SK-N-MC (cell line): ENCODE results near the gene BCOR.

Experiments
- DNase-seq: peaks from one replicate; pipeline ENCODE4 v3.0.0-alpha.2; 2011; ENCODE audit warnings: low read depth, low spot score
- H3K27ac ChIP-seq: fragments of 200-600 bp; sonication (generic); 2 replicates; pipeline ENCODE4 v1.5.1; 2016; ENCODE audit warnings: mixed run types
- H3K36me3 ChIP-seq: fragments of 200-600 bp; sonication (generic); 2 replicates; pipeline ENCODE4 v1.6.1; 2017; ENCODE audit warnings: antibody characterized with exemption, low read length, mixed read lengths; ENCODE audit not compliant: insufficient read depth
- H3K4me3 ChIP-seq: fragments of 200-600 bp; sonication (generic); 2 replicates; pipeline ENCODE4 v1.5.1; 2016
- H3K9ac ChIP-seq: fragments of 200-600 bp; sonication (generic); 2 replicates; pipeline ENCODE4 v1.8.0; 2017; ENCODE audit warnings: mixed run types, mixed read lengths; ENCODE audit not compliant: insufficient read length
- H3K9me3 ChIP-seq: fragments of 200-600 bp; sonication (generic); 2 replicates; pipeline ENCODE4 v1.6.1; 2017; ENCODE audit warnings: low read depth, mild to moderate bottlenecking, antibody characterized with exemption, low read length, moderate library complexity, mixed read lengths
- EZH2 ChIP-seq: fragments of 200-600 bp; sonication (generic); IDR thresholded peaks from one replicate; pipeline ENCODE4 v1.6.1; 2017; ENCODE audit warnings: antibody characterized with exemption
- FOXP2 ChIP-seq: optimal IDR thresholded peaks from 2 replicates; pipeline ENCODE3; 2011; ENCODE audit warnings: mild to moderate bottlenecking, moderate library complexity; ENCODE audit not compliant: insufficient read depth; ENCODE audit errors: extremely low read length, control extremely low read depth
- POLR2AphosphoS5 ChIP-seq: IDR thresholded peaks from 2 replicates; pipeline ENCODE4 v1.6.1; 2012; ENCODE audit warnings: mild to moderate bottlenecking, low read depth, low read length, borderline replicate concordance

BCOR gene

GRCh38 chrX:40039887-40040286 is 57.9 kb downstream of the BCOR start:
- Histone ChIP-seq H3K9me3 (no peaks in the 10 kb centered on the region), H3K4me3 (no peak overlapping the region), H3K27ac (no peak overlapping the region), H3K36me3 (no peaks in the 10 kb centered on the region), H3K9ac (no peak overlapping the region)
- no peak for TF ChIP-seq POLR2AphosphoS5
- TF ChIP-seq EZH2 = no peak
- no peak for TF ChIP-seq FOXP2
- no peak for DNase-seq

GRCh38 chrX:40037367-40037766 is 60.4 kb downstream of the BCOR start:
- H3K9ac ChIP-seq = no peak overlapping the region
- no peak overlapping the region for H3K27ac ChIP-seq
- no peak for TF ChIP-seq POLR2AphosphoS5

GRCh38 chrX:40035726-40036125 is 62.0 kb downstream of the BCOR start:
- H3K9ac ChIP-seq = no peak overlapping the region
- TF ChIP-seq FOXP2 (no peak), EZH2 (no peak), POLR2AphosphoS5 (no peak)
- no peak overlapping the region for H3K4me3 ChIP-seq
- DNase-seq = no peak
- no peak overlapping the region for H3K27ac ChIP-seq
- H3K36me3 ChIP-seq = no peaks in the 10 kb centered on the region
- H3K9me3 ChIP-seq = no peaks in the 10 kb centered on the region

More at GRCh38 chrX:40037367-40037766, 60.4 kb downstream of the BCOR start:
- H3K4me3 ChIP-seq = no peak overlapping the region
- no peak for DNase-seq
- no peaks in the 10 kb centered on the region for H3K9me3 ChIP-seq
- H3K36me3 ChIP-seq = no peaks in the 10 kb centered on the region

- no peak for DNase-seq
- no peak for TF ChIP-seq FOXP2
- no peak for TF ChIP-seq EZH2
- no peak for TF ChIP-seq POLR2AphosphoS5
- H3K9me3 ChIP-seq = no peaks in the 10 kb centered on the region
- H3K9ac ChIP-seq = no peak overlapping the region
- no peak overlapping the region for H3K27ac ChIP-seq
- H3K36me3 ChIP-seq = no peaks in the 10 kb centered on the region
- no peak overlapping the region for H3K4me3 ChIP-seq
Measured at GRCh38 chrX:40031911-40032310, 65.8 kb downstream of the BCOR start.

GRCh38 chrX:40030205-40030604 is 67.6 kb downstream of the BCOR start:
- TF ChIP-seq EZH2 = no peak
- no peak for TF ChIP-seq FOXP2
- TF ChIP-seq POLR2AphosphoS5 = no peak
- Histone ChIP-seq H3K9me3 (no peaks in the 10 kb centered on the region), H3K36me3 (no peaks in the 10 kb centered on the region), H3K27ac (no peak overlapping the region), H3K9ac (no peak overlapping the region), H3K4me3 (no peak overlapping the region)
- no peak for DNase-seq

GRCh38 chrX:40022421-40022820 is 75.3 kb downstream of the BCOR start:
- no peak for DNase-seq
- no peak overlapping the region for H3K4me3 ChIP-seq
- H3K27ac ChIP-seq = no peak overlapping the region
- H3K36me3 ChIP-seq = no peaks in the 10 kb centered on the region
- no peaks in the 10 kb centered on the region for H3K9me3 ChIP-seq
- TF ChIP-seq POLR2AphosphoS5 (no peak), EZH2 (no peak), FOXP2 (no peak)
- H3K9ac ChIP-seq = no peak overlapping the region

- no peak overlapping the region for H3K27ac ChIP-seq
- TF ChIP-seq EZH2 (no peak), POLR2AphosphoS5 (no peak), FOXP2 (no peak)
- no peak overlapping the region for H3K9ac ChIP-seq
- H3K4me3 ChIP-seq = no peak overlapping the region
- no peaks in the 10 kb centered on the region for H3K9me3 ChIP-seq
- no peaks in the 10 kb centered on the region for H3K36me3 ChIP-seq
- no peak for DNase-seq
Measured at GRCh38 chrX:40021647-40022046, 76.1 kb downstream of the BCOR start.

GRCh38 chrX:40019541-40019940 is 78.2 kb downstream of the BCOR start:
- Histone ChIP-seq H3K9ac (no peak overlapping the region), H3K9me3 (no peaks in the 10 kb centered on the region), H3K4me3 (no peak overlapping the region), H3K36me3 (no peaks in the 10 kb centered on the region), H3K27ac (no peak overlapping the region)
- no peak for DNase-seq
- TF ChIP-seq FOXP2 = no peak
- no peak for TF ChIP-seq POLR2AphosphoS5
- no peak for TF ChIP-seq EZH2

- Histone ChIP-seq H3K4me3 (no peak overlapping the region), H3K9me3 (no peaks in the 10 kb centered on the region), H3K36me3 (no peaks in the 10 kb centered on the region), H3K27ac (no peak overlapping the region), H3K9ac (no peak overlapping the region)
- DNase-seq = no peak
- TF ChIP-seq POLR2AphosphoS5 = no peak
- TF ChIP-seq FOXP2 = no peak
- TF ChIP-seq EZH2 = no peak
Measured at GRCh38 chrX:40018041-40018440, 79.7 kb downstream of the BCOR start.

GRCh38 chrX:40016749-40017148 is 81.0 kb downstream of the BCOR start:
- Histone ChIP-seq H3K4me3 (no peak overlapping the region), H3K9me3 (no peaks in the 10 kb centered on the region), H3K36me3 (no peaks in the 10 kb centered on the region), H3K27ac (no peak overlapping the region), H3K9ac (no peak overlapping the region)
- DNase-seq = no peak
- TF ChIP-seq POLR2AphosphoS5 = no peak
- TF ChIP-seq FOXP2 = no peak
- TF ChIP-seq EZH2 = no peak
